Vagina (tissue), 2 donors: ENCODE results near the gene ABCG2.

Experiments
- POLR2A ChIP-seq, 2 donors: fragments of 450-650 bp; IDR thresholded peaks; one replicate each; pipeline ENCODE4 v1.6.1; 2017; ENCODE audit warnings: antibody characterized with exemption in 2 of 2, mild to moderate bottlenecking in 2 of 2, moderate library complexity in 2 of 2
- POLR2AphosphoS5 ChIP-seq, 2 donors: sonication (generic); formaldehyde crosslinking; IDR thresholded peaks; one replicate each; pipeline ENCODE4 v1.9.0; 2017; ENCODE audit warnings: antibody characterized with exemption in 2 of 2, mild to moderate bottlenecking in 2 of 2, low read depth in 1 of 2; ENCODE audit not compliant: insufficient read depth in 1 of 2
- TF ChIP-seq, protein P1 (sequence below), 3 experiments: fragments of 450-650 bp in 2 of 3; fragments of 200-600 bp in 1 of 3; sonication (generic) in 1 of 3; IDR thresholded peaks; one replicate each; pipeline ENCODE4 v1.5.1; 2017 to 2019; ENCODE audit warnings: antibody characterized with exemption in 3 of 3, mild to moderate bottlenecking in 2 of 3, moderate library complexity in 2 of 3

GRCh38 chr4:88191404-88191803 lies 33.0 kb upstream of the ABCG2 start:
- TF ChIP-seq, protein P1, sequence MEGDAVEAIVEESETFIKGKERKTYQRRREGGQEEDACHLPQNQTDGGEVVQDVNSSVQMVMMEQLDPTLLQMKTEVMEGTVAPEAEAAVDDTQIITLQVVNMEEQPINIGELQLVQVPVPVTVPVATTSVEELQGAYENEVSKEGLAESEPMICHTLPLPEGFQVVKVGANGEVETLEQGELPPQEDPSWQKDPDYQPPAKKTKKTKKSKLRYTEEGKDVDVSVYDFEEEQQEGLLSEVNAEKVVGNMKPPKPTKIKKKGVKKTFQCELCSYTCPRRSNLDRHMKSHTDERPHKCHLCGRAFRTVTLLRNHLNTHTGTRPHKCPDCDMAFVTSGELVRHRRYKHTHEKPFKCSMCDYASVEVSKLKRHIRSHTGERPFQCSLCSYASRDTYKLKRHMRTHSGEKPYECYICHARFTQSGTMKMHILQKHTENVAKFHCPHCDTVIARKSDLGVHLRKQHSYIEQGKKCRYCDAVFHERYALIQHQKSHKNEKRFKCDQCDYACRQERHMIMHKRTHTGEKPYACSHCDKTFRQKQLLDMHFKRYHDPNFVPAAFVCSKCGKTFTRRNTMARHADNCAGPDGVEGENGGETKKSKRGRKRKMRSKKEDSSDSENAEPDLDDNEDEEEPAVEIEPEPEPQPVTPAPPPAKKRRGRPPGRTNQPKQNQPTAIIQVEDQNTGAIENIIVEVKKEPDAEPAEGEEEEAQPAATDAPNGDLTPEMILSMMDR (IDR thresholded peaks at IDR 0.05) = no peak
- TF ChIP-seq POLR2A (IDR thresholded peaks at IDR 0.05) = no peak
- TF ChIP-seq POLR2AphosphoS5 (IDR thresholded peaks at IDR 0.05; ENCODE audit: insufficient read depth in 1 of 2, low read depth in 1 of 2) = no peak
